Skin of body (tissue), 2 donors: Measurements from ENCODE around the gene CCDC32. TPM values are rescaled to one million over a fixed set of nuclear protein-coding genes. Genes with fewer than 3 reads are reported as not detected.

Source experiments
- DNase-seq: peaks from one replicate; lab custom pipeline; 2025; lab: John Stamatoyannopoulos, UW
- total RNA-seq: library from RNA; depleted of rRNA; stranded (reverse); fragments of >200 nt; gene quantifications from one replicate; pipeline ENCODE4 v1.2.3, GENCODE V29; 2014

CCDC32 gene
- total RNA-seq, 1 donor from 2014 or later, result 15.0 TPM

DNA sequence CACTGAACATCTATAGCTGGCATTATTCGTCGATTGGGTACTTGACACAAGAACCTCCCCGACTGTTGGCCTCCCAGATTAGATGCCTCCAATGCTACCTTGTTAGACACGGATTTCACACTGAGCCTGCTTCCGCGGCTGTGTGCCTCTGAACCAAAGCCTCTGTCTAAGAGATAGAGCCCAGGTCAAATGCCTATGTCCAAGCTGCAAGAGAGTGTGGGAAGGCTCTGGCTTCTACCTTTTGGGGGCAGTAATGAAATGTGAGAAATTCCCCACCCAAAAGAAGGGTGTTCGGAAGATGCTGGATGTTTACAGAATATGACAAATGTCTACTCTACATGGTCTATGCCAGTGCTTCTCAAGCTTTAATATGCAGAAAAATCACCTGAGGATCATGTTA lies 2.3 kb upstream of the CCDC32 start:
- no peak for DNase-seq

DNA sequence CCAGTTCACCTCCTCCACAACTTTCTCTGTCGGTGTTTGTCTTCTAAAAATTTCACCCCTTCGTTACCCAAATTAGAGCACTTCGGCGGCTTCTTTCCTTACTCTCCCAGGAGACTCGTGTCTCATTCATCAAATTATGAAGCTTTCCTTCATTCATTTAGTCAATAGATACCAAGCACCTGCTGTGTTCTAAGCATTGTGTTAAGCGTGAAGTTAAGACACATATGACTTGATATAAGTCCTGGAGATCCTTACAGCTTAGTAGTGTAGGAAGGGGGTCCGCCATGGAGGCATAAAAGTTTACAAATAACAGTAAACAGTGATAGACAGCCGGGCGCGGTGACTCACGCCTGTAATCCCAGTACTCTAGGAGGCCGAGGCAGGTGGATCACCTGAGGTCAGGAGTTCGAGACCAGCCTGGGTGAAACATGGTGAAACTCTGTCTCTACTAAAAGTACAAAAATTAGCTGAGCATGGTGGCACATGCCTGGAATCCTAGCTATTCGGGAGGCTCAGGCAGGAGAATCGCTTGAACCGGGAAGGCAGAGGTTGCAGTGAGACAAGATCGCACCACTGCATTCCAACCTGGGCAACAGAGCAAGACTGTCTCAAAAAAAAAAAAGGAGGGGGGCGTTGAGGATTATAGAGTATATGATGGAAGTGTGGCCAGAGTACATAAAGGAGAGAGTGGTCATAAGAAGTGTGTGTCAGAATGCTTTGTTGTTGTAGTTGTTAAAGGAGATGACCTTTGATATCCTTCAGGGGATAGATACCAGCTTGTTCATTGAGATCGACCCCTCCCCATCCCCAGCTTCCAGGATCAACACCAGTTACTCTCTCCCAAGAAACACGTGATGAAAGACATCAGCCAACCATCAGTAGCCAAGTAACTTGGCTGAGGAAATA lies 744 bp upstream of the CCDC32 start:
- DNase-seq, result no peak

DNA sequence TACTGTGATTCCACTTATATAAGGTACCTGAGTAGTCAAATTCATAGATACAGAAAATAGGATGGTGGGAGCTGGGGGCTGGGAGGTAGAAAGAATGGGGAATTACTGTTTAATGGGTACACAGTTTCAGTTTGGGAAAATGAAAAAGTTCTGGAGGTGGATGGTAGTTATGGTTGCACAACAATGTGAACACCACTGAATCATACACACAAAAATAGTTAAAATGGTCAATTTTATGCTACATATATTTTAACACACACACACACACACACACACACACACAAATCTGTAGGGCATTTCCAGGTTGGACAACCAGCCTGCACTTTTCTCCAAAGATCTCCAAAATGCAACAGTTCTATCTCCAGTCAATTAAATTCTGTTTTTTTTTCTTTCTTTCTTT lies 1.4 kb downstream of the CCDC32 start:
- DNase-seq, result no peak

DNA sequence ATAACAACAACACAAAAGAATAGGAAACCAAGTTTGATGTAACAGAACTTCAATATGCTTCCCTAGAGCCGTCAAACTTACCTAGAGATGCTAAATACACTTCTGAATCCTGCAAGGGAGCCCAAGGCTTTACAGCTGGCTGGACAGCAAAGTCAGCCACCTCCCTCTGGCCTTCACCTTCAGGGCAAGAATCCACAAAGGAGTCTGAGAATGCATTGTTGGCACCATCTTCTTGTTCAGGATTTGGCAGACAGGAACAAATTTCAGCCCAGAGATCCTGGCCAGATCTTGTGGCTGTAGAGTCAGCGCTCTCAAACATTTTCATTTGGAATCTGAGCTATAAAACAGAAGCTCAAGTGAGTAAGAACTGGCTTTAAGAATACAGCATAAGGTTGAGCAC lies 2.2 kb downstream of the CCDC32 start:
- DNase-seq, result no peak

DNA sequence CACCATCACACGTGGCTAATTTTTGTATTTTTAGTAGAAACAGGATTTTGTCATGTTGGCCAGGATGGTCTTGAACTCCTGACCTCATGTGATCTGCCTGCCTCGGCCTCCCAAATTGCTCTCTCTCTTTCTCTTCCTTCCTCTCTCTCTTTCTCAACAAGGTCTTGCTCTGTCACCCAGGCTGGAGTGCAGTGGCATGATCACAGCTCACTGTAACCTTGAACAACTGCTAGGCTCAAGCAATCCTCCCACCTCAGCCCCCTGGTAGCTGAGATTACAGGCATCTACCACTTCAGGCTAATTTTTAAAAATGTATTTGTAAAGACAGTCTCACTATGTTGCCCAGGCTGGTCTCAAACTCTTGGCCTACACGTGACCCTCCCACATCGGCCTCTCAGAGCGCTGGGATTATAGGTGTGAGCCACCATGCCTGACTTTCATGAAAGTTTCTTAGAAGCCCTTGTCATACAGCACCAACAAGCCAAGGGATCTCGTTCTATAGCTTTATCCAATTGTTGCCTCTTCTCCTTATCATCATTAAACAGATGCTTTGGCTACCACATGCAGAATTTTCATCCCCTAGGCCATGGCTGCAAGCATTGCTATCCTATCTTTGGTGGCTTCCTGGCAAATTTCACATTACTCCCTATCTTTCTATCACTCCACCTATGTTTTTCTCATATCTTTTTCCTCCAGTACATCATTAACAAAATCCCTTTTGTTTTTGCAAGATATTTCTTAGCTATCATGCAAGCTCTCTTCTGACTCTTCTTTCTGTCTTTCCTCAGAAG lies 5.7 kb downstream of the CCDC32 start:
- DNase-seq, result no peak

DNA sequence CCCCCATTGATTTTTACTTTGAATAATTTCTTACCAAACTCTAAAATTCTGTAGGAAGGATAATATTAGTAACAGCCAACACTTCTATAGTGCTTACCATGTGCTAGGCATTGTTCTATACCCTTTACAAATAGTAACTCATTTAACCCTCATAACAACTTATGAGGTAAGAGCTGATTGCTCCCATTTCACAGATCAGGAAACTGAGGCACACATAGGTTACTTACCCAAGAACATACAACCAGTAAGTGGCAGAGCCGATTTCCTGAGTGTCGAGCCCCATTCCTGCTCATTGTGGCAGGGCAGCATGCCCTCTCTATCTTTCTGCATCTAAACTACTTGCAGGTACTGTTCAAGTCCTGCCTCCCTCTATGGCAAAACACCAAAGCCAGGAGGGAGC lies 9.0 kb downstream of the CCDC32 start:
- DNase-seq, result no peak

DNA sequence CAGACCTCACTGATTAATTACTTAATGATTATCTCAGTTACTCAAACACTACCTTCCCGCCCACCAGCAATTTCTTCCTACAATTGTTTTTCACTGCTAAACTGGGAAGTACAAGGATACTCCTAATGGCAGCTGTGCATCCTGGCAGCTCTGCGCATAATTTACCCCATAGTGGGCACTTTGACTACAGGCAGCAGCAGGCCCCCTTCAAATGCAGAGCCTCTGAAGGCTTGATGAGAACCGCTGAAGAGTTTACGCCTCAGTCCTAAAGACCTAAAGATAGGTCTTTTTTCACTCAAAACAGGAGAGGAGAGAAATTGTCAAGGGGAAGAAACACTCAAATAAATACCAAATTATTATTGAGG lies 10.7 kb downstream of the CCDC32 start:
- no peak for DNase-seq

DNA sequence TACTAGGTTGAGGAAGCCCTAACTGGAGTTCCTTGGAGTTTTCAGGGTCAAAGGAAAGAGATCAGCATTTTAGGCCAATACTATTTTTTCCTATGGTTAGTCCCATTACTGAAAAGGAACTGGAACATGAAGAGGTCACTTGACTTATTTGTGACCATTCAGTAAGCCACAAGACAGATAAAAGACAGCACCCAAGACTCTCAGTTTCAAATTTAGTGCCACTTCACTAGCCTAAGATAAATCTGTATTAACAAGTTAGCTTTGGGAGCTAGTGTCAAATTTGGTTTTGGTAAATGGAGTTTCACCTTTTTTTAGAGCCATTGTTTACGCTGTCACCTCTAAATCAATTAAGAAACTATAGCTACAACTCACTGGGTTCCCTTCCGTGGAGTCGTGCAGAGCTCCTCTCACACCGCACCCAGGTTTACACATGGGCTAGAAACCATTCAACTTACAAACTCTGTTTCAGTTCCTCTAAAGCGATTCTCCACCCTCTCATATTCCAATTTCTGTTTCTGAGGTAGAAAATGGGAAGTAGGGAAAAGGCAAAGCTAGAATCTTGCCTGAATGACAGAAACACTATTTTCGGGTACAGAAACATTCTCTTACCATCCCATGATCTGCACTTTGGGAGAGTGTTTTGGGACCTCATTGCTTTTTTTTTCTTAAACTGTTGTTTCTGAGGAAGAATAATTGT lies 14.4 kb downstream of the CCDC32 start:
- DNase-seq, result no peak

DNA sequence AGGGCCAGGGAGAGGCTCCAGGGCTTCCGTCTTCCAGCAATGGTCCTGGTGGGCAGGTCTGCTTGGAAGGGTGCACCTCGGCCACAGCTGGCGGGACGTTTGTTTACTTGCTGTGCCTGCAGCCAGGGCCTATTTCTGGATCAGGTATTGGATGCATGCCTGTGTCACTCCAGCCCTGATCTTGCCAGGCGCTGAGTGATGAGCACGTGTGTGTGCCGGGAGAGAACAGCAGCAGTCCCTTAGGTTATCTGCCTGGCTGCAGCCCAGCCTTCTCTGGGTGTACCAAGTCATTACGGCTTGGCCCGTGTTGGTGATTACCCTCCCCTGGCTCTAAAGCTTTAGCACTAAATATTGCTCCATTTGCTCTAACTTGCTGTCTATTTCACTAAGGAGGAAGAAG lies 14.9 kb downstream of the CCDC32 start:
- no peak for DNase-seq

DNA sequence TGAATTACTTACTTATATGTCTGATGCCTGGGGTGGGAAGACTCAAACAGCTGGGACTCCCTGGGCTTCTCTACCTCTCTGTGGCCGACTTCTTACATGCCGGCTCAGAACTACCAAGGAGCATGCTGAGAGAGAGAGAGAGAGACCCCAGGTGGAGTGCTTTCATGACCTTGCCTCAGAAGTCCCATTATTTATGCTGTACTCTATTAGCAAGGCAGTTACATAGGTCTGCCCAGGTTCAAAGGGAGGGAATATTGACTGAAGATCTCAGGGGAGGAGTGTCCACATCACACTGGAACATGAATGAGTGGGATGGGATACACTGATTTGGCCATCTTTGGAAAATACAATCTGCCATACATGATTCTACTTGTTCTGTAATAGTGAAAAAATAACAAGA lies 16.2 kb downstream of the CCDC32 start:
- no peak for DNase-seq

DNA sequence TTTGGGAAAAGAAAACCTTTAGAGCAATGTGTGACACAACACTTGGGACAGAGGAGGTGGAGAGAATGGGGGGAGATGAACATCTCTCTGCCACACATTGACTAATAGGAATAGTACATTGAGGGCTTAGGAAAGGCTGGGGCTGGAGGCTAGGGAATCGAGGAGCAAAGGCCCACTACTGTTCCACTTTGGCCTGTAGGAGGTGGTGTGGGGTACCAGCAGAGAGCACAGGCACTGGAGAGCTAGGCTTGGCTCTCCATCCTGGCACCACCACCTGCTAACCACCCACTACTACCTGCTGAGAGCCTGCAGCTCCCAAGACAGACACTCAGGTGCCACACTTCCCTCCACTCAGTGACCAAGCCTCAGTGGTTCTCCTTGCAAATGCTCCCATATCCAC lies 19.4 kb downstream of the CCDC32 start:
- DNase-seq, result no peak

DNA sequence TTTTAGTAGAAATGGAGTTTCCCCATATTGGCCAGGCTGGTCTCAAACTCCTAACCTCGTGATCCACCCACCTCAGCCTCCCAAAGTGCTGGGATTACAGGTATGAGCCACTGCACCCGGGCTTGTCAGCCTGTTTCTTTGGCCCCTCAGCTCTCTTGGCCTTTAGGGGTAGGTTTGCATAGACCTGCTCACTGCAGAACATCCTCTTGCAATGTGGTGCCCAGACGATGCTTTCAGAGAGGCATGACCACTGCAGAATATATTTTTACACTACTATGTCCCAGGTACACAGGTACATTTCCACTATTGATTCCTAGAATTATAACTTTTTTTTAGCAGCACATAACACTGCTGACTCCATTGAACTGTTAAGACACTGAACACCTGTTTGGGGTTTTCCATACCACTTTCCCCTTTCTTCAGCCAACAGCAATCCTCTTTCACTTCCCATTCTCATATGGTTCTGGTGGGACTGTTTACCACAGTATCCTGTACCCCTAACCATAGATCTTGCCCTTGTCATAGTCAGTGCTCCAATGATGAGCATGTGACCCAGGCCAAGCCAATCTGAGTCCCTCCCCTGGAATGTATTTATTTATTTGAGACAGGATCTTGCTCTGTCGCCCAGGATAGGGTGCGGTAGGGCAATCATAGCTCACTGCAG lies 21.1 kb downstream of the CCDC32 start:
- no peak for DNase-seq

DNA sequence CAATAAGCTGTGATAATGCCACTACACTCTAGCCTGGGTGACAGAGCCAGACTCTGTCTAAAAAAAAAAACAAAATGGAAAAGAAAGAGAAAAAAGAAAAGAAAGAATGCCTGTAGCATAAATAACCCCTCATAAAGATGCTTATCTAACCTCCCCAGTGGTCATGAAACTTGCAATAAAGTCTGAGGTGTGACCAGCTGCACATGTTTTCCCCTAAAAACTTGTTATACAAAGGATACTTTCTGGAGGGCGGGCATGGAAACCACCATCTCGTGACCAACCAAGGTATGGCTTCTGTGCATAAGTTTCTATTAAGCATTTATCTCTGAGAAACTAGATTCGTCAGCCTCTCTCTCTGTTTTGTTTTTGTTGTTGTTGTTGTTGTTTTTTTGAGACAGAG lies 21.8 kb downstream of the CCDC32 start:
- DNase-seq, result no peak

DNA sequence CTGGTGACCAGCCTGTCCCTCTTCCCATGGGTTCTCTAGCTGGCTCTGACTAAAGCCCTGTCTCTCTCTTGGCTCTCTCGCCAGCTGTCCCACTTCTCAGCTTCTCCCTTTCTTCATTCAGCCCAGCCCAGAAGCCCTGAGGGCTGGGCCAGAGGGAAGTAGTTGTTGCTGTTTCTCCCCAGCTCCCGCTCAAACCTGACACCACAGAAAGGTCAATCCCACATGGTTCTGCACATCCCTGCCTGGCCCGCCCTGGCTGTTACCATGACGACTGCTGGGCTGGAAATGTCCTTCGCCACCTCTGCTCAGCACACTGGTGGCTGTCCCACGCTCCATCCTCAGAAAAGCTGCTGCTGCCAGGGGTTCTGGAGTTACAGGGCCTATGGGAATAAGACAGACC lies 25.9 kb downstream of the CCDC32 start:
- DNase-seq, result no peak

DNA sequence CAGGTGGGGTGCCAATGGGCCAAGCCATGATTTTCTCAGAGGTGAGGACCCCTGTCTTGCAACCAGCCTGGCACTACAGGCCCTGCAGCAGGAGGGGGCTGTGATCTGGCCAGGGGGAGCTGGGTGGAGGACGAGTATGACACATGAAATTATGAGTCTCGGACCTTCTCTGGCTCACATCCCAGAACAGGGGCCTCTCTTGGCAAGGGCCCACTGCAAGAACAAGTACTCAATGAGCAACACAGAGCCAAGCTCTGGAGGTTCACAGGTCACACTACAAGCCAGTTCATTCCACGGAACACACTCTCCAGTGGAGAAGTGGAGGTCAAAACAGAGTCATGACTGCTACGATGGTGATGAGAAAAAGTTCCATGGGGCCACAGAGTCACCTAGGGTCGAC lies 28.3 kb downstream of the CCDC32 start:
- no peak for DNase-seq

DNA sequence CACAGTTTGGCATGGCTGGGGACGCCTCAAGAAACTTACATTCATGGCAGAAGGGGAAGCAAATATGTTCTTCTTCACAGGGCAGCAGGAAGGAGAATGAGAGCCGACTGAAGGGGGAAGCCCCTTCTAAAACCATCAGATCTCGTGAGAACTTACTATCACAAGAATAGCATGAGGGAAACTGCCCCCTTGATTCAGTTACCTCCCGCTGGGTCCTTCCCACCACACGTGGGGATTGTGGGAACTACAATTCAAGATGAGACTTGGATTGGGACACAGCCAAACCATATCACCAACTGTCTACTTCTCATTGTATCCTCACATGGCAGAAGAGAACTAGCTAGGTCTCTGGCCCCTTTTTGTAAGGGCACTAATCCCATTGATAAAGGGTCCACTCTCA lies 30.5 kb downstream of the CCDC32 start:
- DNase-seq, result no peak

DNA sequence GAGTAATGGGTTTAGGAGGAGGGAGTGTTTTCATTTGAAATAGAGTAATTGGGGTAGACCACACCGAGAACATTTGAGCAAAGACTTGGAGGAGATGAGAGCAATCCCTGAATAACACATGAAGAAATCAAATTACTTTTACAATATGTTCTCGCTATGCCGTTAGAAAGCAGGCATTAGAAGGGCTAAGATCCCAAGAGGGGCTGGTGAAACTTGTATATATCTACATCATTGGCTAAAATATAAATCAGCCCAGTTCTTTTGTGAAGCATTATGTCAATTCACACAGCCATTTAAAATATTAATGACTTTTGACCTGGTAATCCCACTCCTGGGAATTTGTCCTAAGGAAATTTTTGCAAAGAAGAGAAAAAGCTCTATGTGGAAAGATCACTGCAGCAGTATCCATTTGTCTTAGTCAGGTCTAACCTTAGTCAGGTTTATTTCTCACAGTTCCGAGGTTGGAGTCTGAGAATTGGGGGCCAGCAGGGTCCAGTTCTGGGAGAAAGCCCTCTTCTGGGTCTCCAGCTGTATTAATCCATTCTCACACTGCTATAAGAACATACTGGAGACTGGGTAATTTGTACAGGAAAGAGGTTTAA lies 31.0 kb downstream of the CCDC32 start:
- no peak for DNase-seq

DNA sequence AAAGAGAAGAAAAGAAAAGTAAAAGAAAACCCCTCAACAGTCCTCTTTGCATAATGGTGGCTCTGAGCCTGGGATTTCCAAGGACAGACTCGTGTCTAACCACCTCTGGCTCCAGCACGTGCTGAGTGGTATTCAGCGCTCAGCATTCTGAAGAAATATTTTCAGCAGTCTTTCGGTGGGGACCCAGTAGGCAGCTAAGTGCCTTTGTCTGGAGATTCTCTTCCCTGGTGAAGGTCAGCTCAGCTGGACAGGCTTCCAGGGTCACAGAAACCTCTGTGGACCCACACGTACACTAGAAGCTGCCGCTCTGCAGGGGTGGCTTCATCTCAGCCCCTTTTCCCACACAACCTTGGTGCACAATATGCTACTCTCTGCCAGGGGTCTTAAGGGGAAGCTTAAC lies 36.0 kb downstream of the CCDC32 start:
- no peak for DNase-seq

DNA sequence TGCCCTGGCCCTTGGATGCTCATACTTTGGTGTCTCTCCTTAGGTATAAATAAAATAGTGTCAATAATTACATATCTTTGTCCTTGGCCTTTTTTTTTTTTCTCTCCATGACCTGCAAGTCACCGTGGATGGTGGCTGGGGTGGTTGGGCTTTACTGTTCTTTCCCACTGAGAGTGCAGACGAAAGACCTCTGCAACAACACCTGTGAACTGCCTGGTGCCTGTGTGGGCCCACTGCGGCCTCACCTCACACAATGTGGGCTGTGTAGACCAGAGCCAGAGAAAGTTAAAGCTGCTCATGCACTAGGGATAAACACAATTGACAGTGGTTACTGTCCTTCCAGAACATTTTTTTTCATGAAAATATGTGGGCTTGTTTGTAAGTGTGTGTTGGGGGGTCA lies 39.0 kb downstream of the CCDC32 start:
- DNase-seq, result no peak

DNA sequence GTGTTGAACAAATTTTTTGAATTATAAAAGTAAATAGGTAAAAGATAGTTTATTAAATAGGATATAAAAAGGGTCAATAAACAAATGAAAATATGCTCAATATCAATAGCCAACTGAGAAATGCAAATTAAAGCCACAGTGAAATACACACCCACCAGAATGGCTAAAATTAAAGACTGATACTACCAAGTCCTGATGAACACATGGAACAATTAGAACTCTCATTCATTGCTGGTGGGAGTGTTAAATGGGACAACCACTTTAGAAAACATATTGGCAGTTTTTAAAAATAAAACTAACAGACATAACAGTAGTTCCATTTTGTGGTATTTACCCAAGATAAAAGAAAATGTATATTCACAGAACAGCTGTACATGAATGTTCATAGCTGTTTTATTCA lies 41.2 kb downstream of the CCDC32 start:
- no peak for DNase-seq

DNA sequence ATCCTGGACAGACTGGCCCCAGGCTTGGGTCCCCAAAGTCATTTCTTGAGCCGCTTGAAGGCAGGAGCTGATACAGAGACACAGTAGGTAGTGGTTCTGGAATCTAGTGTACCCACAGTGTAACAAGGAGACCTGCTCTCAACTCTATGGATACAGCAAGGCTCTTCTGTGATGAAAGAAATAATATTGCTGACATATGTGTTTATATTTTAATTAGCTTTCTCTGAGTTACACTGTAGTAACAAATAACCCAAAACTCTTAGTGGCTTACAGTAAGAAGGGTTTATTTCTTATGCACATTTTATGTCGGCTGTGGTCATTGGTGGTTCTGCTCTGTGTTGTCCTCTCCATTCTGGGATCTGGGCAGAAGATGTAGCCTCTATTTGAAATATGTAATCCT lies 48.5 kb downstream of the CCDC32 start:
- DNase-seq, result no peak
